WERI-Rb-1 (cell line): Measurements from ENCODE around the gene CHST6.

Source experiments
- DNase-seq: peaks from one replicate; pipeline ENCODE4 v3.0.0-alpha.2; 2020
- H3K27ac ChIP-seq: fragments of 250-450 bp; sonication (Bioruptor Pico); 2 replicates; pipeline ENCODE4 v1.5.1; 2020; ENCODE audit warnings: mild to moderate bottlenecking, moderate library complexity
- H3K27me3 ChIP-seq: fragments of 250-450 bp; sonication (Bioruptor Pico); 2 replicates; pipeline ENCODE4 v1.5.1; 2021; ENCODE audit warnings: mild to moderate bottlenecking, low read depth, moderate library complexity; ENCODE audit not compliant: insufficient read depth, severe bottlenecking
- H3K36me3 ChIP-seq: fragments of 250-450 bp; sonication (Bioruptor Pico); 2 replicates; pipeline ENCODE4 v1.5.1; 2020; ENCODE audit warnings: mild to moderate bottlenecking, moderate library complexity
- H3K4me3 ChIP-seq: 2 replicates; pipeline ENCODE4 v1.5.1; 2011; ENCODE audit warnings: low read depth, mild to moderate bottlenecking, control low read depth, low read length
- H3K9me3 ChIP-seq: fragments of 250-450 bp; sonication (Bioruptor Pico); 2 replicates; pipeline ENCODE4 v1.5.1; 2021; ENCODE audit warnings: mild to moderate bottlenecking, moderate library complexity; ENCODE audit not compliant: severe bottlenecking
- CTCF ChIP-seq: IDR thresholded peaks from 2 replicates; pipeline ENCODE4 v1.5.1; 2011; ENCODE audit warnings: low read depth, mild to moderate bottlenecking, control low read depth, inconsistent platforms, low read length

The CHST6 gene

GRCh38 chr16:75479421-75479990 lies 15.7 kb downstream of the CHST6 start:
- TF ChIP-seq CTCF = no peak

GRCh38 chr16:75478480-75479345 lies 16.5 kb downstream of the CHST6 start:
- TF ChIP-seq CTCF = no peak

More at GRCh38 chr16:75479421-75479990, 15.7 kb downstream of the CHST6 start:
- no peaks in the 10 kb centered on the region for H3K36me3 ChIP-seq
- no peaks in the 10 kb centered on the region for H3K27me3 ChIP-seq
- no peaks in the 10 kb centered on the region for H3K9me3 ChIP-seq
- no peak overlapping the region for H3K4me3 ChIP-seq
- no peak for DNase-seq
- H3K27ac ChIP-seq = no peak overlapping the region

GRCh38 chr16:75477680-75478473 lies 17.4 kb downstream of the CHST6 start:
- Histone ChIP-seq H3K9me3 (no peaks in the 10 kb centered on the region), H3K27ac (no peak overlapping the region), H3K4me3 (no peak overlapping the region), H3K27me3 (no peaks in the 10 kb centered on the region), H3K36me3 (no peaks in the 10 kb centered on the region)
- TF ChIP-seq CTCF = no peak
- no peak for DNase-seq

More at GRCh38 chr16:75478480-75479345, 16.5 kb downstream of the CHST6 start:
- Histone ChIP-seq H3K4me3 (no peak overlapping the region), H3K27me3 (no peaks in the 10 kb centered on the region), H3K9me3 (no peaks in the 10 kb centered on the region), H3K27ac (no peak overlapping the region), H3K36me3 (no peaks in the 10 kb centered on the region)
- DNase-seq = no peak

- no peak for TF ChIP-seq CTCF
- no peaks in the 10 kb centered on the region for H3K27me3 ChIP-seq
Measured at GRCh38 chr16:75476817-75477216, 18.4 kb downstream of the CHST6 start.

GRCh38 chr16:75475420-75475847 lies 19.8 kb downstream of the CHST6 start:
- no peak overlapping the region for H3K27ac ChIP-seq
- H3K4me3 ChIP-seq = no peak overlapping the region
- H3K27me3 ChIP-seq = no peaks in the 10 kb centered on the region
- no peak for TF ChIP-seq CTCF
- no peaks in the 10 kb centered on the region for H3K36me3 ChIP-seq
- DNase-seq = no peak
- H3K9me3 ChIP-seq = no peaks in the 10 kb centered on the region

More at GRCh38 chr16:75476817-75477216, 18.4 kb downstream of the CHST6 start:
- H3K9me3 ChIP-seq = no peaks in the 10 kb centered on the region
- DNase-seq = no peak
- no peaks in the 10 kb centered on the region for H3K36me3 ChIP-seq
- no peak overlapping the region for H3K4me3 ChIP-seq
- H3K27ac ChIP-seq = no peak overlapping the region
